ENCODE measurements around the gene TTC22.
"Not testable (repeated sequence)": the region's sequence is repeated elsewhere in the genome, so short reads cannot be mapped to it uniquely, and the experiment has no call there.

The TTC22 gene

DNA sequence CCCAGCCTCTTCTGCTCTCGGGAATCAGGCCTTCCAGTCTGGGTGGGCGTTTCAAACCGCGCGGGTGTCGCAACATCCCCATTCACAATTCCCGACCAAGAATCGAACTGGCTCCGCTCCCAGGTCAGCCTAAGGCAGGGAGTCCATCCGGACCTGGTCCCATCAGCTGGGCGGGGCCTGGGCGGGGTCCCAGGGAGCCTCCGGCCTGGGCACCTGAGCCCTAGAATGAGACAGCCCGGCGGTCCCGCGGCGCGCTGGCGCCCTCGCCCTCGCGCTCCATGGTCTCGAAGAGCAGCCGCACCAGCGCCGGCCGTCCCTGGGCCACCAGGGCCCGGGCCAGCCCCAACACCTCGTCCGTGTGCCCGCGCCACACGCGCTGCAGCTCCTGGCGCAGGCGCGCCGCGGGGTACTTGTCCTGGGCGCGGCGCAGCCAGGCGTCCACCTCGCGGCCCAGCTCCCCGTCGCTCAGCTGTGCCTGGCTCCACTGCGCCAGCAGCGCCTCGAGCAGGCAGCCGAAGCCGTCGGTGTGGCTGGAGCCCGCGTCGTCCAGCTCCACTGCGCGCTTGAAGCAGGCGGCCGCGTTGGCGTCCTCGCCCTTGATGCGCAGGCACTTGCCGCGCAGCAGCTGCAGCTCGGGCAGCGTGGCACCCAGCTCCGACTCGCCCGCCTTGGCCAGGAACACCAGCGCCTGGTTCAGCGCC, 19.9 kb downstream of the TTC22 start:
- DNase-seq = no peak

DNA sequence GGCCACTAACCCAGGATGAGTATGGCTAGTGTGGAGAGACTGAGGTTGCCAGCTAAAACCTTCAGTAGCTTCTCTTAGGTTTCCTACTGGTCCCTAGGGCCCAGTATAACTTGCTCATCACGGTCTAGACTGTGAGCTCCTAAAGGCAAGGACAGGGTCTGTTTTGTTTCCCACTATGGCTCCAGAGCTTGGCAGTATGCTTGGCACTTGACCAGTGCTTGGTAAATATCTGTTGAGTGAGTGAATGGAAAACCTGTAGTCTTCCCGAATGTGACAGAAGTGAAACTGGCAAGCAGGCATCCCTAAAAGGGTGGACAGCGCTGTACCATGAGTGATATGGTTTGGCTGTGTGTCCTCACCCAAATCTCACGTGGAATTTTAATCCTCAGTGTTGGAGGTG, 23.7 kb downstream of the TTC22 start:
- no peak for DNase-seq

DNA sequence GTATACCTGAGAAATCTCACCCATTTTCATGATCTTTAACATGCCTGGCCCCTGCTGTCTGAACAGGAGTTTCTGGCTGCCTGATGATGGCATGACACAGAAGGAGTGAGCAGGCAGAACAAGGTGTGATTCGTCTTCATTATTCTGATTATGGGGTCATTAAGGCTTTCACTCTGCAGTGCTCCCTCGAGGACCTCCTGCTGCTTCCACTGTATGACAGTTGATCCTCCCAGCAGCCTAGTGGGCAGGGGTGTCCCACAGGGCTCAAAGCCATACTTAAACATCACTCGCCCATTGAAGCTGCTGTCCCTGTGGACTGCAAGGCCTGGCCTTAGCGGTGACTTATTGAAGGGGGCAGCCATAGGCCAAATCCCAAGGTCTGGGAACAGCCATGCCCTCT, 24.1 kb downstream of the TTC22 start:
- DNase-seq = no peak

DNA sequence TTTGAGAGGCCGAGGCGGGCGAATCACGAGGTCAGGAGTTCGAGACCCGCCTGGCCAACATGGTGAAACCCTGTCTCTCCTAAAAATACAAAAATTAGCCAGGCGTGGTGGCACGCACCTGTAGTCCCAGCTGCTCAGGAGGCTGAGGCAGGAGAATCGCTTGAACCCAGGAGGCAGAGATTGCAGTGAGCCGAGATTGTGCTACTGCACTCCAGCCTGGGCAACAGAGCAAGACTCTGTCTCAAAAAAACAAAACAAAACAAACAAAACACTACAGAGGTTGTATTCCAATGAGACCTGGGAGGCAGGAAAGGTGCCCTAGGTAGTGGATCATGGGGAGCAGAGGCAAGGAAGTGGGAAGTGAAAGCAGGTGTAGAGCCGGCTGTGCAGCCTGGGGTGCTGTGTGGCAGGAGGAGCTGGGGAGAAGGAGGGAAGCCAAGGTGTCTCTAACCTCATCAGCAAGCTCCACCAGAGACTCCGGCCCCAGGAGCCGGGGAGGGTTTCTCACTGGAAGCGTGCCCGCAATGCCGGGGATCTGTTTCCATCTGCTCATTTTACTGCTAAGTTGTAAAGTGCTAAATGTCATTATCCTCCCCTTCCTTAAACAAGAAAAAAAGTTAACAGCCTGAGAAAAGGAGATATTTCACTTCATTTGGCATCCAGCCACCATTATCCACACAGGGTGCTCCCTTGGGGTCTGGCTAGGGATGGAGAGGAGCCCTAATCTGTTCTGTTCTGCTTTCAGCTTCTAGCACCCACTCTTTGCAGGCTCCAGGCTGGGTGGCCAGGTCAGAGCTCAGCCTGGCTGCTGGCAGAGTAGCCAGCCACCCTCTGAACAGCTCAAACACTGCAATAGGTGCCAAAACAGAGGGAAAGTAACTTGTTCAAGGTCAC, 25.0 kb downstream of the TTC22 start:
- not testable (repeated sequence) for DNase-seq

DNA sequence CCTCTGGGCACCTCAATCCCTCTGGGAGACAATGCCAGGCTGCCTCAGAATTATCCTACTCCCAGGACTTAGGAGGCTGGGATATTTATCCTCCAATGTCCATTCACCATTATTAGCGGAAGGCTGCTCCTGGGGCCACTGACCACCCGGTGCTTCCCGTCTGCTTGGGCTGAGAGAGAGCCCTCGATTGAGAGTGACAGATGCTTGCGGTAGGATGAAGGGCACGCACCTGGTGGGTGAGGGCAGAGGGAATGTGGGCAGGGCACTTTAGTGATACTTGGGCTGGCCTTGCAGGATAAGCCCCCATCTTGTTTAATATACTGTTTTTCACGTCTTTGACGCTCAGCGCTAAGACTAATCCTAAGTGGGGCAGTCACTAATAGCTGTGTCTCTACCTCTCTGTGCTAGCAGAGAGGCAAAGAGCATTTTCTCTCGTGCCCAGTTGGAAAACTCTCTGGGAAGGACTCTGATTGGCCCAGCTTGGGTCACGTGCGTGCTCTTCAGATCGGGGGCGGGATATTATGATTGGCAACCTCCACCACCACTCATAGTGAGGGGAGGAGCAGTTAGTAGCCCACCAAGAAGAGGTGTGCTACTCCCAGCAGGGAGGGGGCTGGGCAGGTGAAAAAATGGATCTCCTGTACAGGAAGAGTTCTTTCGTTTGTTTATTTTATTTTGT, 26.2 kb downstream of the TTC22 start:
- no peak for DNase-seq

DNA sequence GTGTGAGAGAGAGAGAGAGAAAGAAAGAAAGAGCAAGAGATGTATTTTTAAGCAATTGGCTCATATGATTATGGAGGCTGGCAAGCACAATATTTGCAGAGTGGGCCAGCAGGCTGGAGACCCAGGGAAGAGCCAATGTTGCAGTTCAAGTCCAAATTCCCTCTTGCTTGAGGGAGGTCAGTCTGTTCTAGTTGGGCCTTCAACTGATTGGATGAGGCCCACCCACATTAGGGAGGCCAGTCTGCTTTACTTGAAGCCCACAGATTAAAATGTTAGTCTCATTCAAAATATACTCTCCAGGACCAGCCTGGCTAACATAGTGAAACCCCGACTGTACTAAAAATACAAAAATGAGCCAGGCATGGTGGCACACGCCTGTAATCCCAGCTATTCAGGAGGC, 28.2 kb downstream of the TTC22 start:
- no peak for DNase-seq

DNA sequence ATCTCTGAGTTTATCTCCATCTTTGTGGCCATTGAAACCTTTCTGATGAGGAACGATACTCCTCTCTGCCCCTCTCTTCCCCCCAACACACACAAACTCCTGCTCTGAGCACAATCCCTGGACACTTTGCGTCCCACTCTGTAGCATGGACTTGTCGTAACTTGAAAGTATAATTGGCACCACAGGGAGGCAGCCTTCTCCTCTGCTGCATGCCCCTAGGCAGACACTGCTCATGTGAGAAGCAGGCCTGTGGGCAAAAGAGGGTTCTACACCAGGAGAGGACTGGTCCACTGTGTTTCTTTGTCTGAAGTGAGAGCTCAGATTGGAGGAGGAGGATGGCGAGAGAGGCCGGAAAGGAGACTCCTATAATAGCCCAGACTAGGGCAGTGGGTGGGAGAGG, 33.0 kb downstream of the TTC22 start:
- DNase-seq = no peak

DNA sequence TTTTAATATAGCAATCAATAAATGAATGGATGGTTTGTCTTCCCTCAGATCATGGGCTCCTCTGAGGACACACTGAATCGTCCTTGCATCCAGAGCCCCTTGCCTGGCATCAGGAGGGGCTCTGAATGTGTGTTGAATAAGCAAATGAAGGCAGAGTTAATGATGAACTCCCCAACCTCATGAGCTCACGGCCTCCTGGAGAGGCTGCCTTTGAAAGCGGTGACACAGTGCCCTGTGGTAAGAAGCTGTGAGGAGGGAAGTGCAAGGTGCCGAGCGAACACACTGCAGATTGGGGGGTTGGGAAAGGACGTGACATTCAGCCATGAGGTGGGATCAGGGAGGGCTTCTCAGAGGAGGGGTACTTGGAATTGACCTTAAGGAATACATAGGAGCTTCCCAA, 33.6 kb downstream of the TTC22 start:
- DNase-seq = no peak

DNA sequence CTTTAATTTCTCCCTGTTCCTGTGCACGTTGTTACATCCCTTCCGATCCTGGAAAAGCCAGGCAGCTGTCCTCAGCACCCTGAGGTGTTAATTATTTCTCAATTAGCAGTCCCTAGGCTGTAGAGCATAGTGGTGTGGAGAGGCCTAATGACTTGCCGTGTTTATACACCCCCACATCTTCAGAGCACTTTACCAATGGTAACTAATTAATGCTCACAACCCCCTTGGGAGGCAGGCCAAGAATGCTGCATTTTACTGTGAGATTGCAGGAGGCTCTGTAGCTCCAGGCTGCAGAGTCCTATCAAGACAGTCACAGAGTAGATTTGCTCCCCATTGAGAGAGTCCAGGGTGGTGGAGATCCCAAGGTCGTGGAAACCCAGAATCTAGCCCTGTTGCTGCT, 34.4 kb downstream of the TTC22 start:
- no peak for DNase-seq

DNA sequence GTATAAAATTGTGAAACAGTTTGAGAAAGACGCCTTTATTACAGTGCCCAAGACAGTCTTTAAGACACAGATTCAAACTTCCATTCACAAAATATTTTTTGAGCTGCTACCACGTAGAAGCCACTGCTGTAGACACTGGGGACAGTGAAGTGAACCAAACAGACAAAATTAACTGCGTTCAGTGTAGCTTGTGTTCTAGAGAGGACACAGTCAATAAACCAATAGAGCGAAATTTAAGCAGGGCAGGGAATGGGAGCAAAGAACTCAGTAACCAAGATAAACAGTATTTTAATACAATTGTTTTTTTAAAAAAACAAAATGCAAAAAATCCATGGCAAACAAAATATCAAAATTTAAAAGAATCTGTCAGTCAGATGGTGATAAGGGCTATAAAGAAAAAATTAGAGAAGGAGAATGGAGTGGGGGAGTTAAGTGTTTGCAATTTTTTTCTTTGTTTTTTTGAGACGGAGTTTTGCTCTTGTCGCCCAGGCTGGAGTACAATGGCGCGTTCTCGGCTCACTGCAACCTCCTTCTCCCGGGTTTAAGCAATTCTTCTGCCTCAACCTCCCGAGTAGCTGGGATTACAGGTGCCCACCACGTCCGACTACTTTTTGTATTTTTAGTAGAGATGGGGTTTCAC, 36.1 kb downstream of the TTC22 start:
- no peak for DNase-seq

DNA sequence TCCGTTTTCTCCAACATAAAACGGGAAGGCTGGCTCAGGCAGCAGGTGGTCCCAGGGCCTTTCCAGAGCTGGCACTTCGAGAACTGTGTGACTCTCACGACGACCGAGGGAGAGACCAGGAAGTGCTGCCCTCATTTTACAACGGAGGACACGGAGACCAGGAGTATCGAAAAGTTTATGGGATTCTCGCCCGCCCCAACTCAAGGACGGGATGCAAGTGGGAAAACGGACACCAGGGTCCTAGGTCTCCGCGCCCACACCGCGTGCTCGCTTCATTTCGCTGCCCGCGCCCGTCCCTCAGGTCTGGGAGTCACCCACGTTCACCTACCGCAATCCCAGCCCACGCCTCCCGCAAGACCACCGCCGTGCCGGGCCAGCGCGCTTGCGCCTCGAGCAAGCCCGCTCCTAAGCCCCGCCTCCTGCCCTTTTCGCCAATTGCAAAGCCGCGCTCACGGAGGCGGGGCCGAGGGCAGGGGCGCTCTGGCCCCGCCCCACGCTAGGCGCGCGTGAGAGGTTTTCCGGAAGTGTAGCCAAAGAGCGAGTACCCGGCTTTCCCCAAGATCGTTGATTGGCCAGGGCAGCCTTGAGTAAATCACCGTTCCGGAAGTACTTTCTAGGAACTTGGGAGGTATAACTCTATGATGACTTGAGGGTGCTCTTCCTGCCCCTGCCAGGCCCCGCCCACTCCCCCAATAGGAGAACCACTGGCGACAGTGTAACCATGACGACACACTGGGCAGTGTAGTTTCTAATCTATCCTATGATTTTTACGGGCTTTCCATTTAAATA, 36.8 kb downstream of the TTC22 start, which contains the start of gene PARS2:
PARS2 (minus strand) TSS at position 391 of the 789 bp plus-strand sequence. CDS start 5,362 bp downstream, outside the sequence.
- peak; percentile 96 for DNase-seq

DNA sequence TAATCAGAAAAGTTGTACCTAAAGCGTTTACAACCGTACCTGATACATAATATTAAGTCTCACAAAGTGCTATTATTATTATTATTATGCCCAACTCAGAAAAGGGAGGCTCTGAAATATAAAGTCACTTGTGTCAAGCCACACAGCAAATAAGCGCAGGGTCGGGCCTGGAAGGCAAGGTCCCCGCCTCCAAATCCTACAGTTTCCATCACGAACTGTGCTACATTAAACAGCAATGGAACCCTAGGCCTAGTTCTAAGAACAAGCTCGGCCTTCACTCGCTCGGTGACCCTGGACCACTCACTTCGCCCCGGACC, 37.3 kb downstream of the TTC22 start:
- no peak for DNase-seq

DNA sequence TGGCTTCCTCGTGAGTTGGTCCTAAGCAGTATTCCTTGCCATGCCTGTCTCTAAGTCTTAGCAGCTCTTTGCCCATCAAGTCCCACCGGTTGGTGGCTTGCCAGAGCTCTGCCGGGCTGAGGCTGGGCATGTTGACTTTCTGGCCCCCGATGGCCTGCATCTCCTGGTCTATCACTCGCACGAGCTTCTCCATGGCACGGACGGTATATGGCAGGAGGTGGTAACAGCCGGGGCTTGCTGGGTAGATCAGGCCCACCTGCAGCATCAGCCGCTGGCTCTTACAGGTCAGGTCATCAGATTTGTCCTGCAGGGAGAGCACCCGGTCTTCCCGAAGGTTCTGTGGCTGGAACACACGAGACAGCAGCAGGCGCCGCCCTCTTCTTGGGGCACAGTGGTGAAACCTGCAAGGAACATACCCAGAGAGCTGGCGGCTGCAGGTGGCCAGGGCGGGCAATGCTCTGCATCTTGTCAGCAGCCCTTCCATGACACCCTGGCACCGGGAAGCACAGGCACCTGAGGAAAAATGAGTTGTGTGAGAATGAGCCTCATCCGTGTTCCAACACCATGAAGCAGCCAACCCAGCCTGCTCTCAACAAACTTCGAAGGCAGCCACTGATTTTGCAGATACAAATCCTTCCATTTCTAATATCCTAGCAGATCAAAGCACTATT, 42.3 kb downstream of the TTC22 start:
- no peak for DNase-seq

DNA sequence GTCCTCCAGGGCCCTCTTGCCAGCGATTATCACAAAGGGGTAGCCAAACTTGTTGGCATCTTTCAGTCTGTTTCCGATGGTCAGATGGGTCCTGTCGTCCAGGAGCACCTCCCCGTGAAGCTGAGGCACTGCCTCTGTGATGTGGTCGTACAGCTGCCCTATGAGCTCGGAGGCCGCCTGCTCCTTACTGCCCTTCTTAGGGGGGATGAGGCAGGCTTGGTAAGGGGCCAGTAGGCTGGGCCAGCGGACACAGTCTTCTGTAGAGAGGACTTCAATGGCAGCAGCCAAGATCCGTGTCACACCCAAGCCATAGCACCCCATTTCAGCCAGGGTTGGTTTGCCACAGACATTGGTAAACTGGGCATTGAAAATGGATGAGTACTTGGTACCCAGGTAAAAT, 43.3 kb downstream of the TTC22 start:
- DNase-seq = no peak

DNA sequence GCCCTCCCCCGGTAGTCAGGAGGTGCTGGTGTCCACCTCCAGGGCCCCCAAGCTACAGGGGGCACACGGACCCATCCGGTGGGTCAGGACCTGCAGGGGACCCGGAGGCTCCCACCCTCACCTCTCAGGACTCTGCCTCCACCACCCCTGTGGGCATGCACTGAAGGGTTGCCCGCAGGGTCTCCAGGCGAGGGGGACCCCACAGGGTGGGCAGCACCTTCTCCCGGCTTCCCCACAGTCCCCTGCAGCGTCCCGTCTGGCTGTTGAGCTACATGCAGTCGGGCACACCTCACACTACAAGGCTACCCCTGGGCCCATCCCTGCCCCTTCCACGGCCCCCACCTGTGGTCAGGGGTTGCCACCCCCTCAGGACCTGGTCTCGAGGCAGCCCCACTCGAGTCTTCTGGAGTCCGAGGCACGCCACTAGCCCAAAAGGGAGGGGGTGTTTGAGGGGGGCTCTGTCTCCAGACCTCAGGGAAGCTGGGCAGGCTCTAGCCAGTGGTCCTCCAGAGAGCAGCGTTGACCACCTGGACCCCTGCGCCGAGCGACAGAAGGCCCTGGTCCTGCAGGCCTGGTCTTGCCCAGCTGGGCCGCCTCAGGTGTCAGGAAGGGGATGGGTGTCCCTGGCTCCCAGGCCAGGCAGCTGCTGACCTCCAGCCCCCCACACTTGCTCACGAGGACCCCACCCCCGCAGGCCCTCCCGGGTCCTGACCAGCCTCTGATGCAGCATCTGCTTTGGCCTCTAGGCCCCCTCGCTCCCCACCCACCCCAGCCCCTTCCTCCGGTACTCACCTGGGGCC, 46.4 kb downstream of the TTC22 start:
- no peak for DNase-seq

DNA sequence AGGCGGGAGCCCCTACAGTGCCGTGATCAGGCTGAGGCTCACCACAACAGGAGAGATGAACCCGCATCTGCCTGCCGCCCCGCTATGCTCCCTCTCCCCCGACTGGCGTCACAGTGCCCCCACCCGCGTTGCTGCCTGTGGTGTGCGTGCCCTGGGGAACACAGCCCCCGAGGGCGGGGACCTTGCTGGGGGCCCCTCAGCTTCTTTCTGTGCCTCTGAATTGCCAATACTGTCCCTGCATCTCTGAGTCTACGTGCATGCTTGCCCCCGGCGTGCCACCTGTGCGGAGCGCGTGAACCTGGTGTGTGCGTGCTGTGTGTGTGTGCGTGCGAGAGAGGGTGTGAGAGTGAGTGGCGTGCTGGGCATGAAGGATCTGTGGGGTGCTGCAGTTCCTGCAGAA, 47.1 kb downstream of the TTC22 start:
- no peak for DNase-seq

DNA sequence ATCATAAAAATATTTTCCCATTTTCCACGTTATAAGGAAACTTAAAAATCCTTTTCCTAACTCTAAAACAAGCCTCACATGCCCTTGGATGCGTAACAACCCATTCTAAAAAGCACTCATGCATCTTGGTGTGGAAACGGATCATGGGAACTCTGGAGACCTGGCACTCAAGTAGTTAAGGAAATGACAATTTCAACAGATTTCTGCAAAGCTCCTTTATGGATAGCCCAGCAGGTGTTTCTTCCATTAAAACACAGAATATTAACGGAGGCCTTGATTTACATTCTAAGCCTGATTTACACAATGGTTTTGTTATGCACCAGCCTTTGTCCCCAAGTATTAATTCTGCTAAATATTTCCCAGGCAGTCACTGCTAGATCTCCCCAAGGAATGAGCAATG, 49.7 kb downstream of the TTC22 start:
- no peak for DNase-seq

DNA sequence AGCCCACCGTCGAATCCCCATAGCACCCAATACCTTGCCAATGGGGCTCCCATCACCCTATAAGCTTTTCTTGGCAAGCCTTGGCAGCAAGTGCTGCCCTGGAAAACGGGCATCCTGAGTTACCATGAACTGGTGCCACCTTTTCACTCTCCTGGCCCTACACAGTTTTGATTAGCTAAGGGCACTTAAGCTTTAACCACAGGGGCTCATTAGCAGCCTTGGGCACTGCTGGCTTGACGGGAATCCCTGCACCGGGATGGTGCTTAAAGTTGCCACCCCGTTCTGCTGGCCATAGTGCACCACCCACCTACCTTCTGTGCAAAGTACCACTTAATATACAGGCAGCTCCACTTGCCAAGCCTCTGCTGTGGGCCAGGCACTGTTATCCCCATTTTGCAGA, 50.5 kb downstream of the TTC22 start:
- no peak for DNase-seq

DNA sequence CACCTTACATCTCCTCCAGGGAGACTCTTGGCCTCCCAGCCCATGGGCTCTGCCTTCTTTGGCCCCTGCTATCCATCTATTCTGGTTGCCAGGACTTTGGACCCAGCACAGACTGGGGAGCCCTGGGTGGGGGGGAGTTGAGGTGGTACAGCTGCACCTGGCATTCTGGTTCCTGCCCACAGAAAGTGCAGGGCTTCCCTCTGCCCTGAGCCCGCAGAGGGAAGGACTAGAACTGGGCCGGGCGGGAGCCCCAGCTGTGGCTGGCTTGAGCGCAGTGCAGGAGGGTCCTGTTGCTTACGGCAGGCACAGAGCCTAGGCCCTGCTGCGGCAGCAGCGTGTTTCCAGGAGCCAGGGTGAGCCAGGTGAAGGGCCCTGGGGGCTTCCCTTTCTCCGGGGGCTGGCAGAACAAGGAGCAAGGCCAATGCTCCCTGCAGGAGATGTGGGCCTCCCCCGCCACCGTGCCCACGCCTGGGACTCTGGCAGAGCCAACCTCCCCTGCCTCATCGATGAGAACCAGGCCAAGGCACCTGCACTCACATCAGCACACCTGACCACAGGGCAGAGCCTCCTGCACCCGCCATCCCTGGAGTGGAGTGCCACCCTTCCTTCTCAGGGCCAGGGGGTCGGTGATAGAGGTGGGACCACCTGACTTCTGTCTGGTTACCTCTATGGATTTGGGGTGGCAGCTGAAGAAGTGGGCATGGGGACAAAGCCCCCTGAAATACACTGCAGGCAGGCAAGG, 52.9 kb downstream of the TTC22 start:
- no peak for DNase-seq

DNA sequence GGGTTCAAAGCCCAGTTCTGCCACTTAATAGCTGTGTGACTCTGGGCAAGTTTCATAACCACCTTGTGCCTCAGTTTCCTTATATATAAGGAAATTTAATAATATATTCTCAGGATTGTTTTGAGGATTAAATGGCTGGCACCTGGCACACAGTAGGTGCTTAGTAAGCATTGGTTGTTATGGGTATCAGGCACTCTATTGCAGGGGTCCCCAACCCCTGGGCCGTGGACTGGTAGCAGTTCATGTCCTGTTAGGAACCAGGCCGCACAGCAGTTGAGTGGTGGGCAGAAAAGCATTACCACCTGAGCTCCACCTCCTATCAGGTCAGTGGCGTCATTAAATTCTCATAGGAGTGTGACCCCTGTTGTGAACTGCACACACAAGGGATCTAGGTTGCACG, 55.3 kb downstream of the TTC22 start:
- DNase-seq = no peak
